ENCODE results near the gene GRWD1.

GRWD1 gene

GRCh38 chr19:48478339-48479256, 32.8 kb downstream of the GRWD1 start:
- DNase-seq (ENCODE audit: low read depth), result no peak
- no peak for TF ChIP-seq CTCF (conservative IDR thresholded peaks at IDR 0.05; ENCODE audit: low read length)
- H3K4me3 ChIP-seq (ENCODE audit: low read length), result no peak overlapping the region

- TF ChIP-seq CTCF (conservative IDR thresholded peaks at IDR 0.05; ENCODE audit: low read length), result no peak
- H3K4me3 ChIP-seq (ENCODE audit: low read length), result no peak overlapping the region
- DNase-seq (ENCODE audit: low read depth), result no peak
These were observed 33.9 kb downstream of the GRWD1 start for GRCh38 chr19:48479686-48480085.

GRCh38 chr19:48480183-48480557, 34.4 kb downstream of the GRWD1 start:
- TF ChIP-seq CTCF (conservative IDR thresholded peaks at IDR 0.05; ENCODE audit: low read length), result no peak
- H3K4me3 ChIP-seq (ENCODE audit: low read length), result peak overlapping the region; percentile 50
- DNase-seq (ENCODE audit: low read depth), result peak; percentile 41

- H3K4me3 ChIP-seq (ENCODE audit: low read length), result peak overlapping the region; percentile 50
- peak; percentile 64 for DNase-seq (ENCODE audit: low read depth)
- TF ChIP-seq CTCF (conservative IDR thresholded peaks at IDR 0.05; ENCODE audit: low read length), result no peak
These were observed 35.0 kb downstream of the GRWD1 start for GRCh38 chr19:48480558-48481500.

- no peak for TF ChIP-seq CTCF (conservative IDR thresholded peaks at IDR 0.05; ENCODE audit: low read length)
- peak; percentile 55 for DNase-seq (ENCODE audit: low read depth)
- H3K4me3 ChIP-seq (ENCODE audit: low read length), result no peak overlapping the region
These were observed 36.3 kb downstream of the GRWD1 start for GRCh38 chr19:48481846-48482639.

- TF ChIP-seq CTCF (conservative IDR thresholded peaks at IDR 0.05; ENCODE audit: low read length), result no peak
- no peak overlapping the region for H3K4me3 ChIP-seq (ENCODE audit: low read length)
- no peak for DNase-seq (ENCODE audit: low read depth)
These were observed 37.5 kb downstream of the GRWD1 start for GRCh38 chr19:48483301-48483700.
